ENCODE data around the gene GPR137B. TPM values are rescaled to one million over a fixed set of nuclear protein-coding genes. Genes with fewer than 3 reads are reported as not detected.

The GPR137B gene
- total and polyA plus RNA-seq, 5 donors, result 21.3 to 73.3 (median 26.3) TPM

- Histone ChIP-seq H3K27me3 (ENCODE audit: control insufficient read depth, insufficient read depth) (no peaks in the 10 kb centered on the region), H3K9me3 (ENCODE audit: control insufficient read depth, low read length) (no peaks in the 10 kb centered on the region), H3K4me3 (ENCODE audit: low read length) (no peak overlapping the region), H3K27ac (ENCODE audit: low read length) (no peak overlapping the region), H3K4me1 (ENCODE audit: control insufficient read depth, insufficient read depth, low read length) (no peaks in the 10 kb centered on the region)
- ATAC-seq (no peak), DNase-seq (no peak)
- 31% methylated on average over 7 of the region's 7 CpGs for WGBS
- intact Hi-C loops (cut with DNase I), result no loop called here
These were observed 39.3 kb upstream of the GPR137B start for GRCh38 chr1:236103059-236103458.

GRCh38 chr1:236103646-236104218, 38.6 kb upstream of the GPR137B start:
- intact Hi-C loops (cut with DNase I), result no loop called here
- Histone ChIP-seq H3K4me3 (ENCODE audit: low read length) (no peak overlapping the region), H3K4me1 (ENCODE audit: control insufficient read depth, insufficient read depth, low read length) (no peaks in the 10 kb centered on the region), H3K27ac (ENCODE audit: low read length) (no peak overlapping the region), H3K27me3 (ENCODE audit: control insufficient read depth, insufficient read depth) (no peaks in the 10 kb centered on the region), H3K9me3 (ENCODE audit: control insufficient read depth, low read length) (no peaks in the 10 kb centered on the region)
- 20% methylated on average over 13 of the region's 13 CpGs for WGBS
- DNase-seq, result peak in 1 of 3 donors; percentile 64
- peak in 1 of 2 donors; percentile 48 for ATAC-seq

DNA sequence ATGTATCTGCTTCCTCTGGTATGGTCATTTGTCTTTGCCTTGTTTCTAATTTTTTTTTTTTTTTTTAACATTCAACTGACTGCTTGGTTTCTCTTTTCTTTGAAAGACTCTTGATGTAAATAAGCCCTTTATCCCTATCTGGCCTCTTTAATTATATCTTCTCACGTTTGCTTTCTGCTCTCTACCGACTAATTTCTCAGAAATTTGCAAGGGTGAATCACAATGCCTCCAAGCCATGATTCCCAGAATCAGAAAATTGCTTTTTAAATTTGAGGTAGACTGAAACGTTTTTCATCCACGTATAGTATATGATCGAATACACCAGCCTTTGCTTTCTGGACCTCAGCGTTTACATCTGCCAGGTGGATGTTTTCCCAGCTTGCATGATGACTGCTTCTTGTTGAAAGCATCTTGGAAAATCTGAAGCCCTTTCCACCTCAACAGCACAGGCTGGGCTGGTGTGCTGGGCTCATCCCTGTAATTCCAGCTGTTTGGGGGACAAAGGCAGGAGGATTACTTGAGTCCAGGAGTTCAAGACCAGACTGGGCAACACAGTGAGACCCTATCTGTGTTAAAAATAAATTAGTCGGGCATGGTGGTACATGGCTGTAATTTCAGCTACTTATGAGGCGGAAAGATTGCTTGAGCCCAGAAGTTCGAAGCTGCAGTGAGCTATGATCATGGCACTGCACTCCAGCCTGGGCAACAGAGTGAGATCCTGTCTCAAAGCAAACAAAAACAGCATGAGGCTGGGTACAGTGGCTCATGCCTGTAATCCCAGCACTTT, 35.0 kb upstream of the GPR137B start:
- H3K27me3 ChIP-seq (ENCODE audit: control insufficient read depth, insufficient read depth), result no peaks in the 10 kb centered on the region
- 69% methylated on average over 9 of the region's 9 CpGs for WGBS
- ATAC-seq, result no peak
- DNase-seq, result no peak
- H3K9me3 ChIP-seq (ENCODE audit: control insufficient read depth, low read length), result no peaks in the 10 kb centered on the region
- H3K4me1 ChIP-seq (ENCODE audit: control insufficient read depth, insufficient read depth, low read length), result no peaks in the 10 kb centered on the region
- no peak overlapping the region for H3K27ac ChIP-seq (ENCODE audit: low read length)
- H3K4me3 ChIP-seq (ENCODE audit: low read length), result no peak overlapping the region
- intact Hi-C loops (cut with DNase I), result loop anchor here in 2 of 4 donors (5.0 kb wide), 2 partner anchors 380 to 385 kb away; no protein-coding TSS in a partner anchor

DNA sequence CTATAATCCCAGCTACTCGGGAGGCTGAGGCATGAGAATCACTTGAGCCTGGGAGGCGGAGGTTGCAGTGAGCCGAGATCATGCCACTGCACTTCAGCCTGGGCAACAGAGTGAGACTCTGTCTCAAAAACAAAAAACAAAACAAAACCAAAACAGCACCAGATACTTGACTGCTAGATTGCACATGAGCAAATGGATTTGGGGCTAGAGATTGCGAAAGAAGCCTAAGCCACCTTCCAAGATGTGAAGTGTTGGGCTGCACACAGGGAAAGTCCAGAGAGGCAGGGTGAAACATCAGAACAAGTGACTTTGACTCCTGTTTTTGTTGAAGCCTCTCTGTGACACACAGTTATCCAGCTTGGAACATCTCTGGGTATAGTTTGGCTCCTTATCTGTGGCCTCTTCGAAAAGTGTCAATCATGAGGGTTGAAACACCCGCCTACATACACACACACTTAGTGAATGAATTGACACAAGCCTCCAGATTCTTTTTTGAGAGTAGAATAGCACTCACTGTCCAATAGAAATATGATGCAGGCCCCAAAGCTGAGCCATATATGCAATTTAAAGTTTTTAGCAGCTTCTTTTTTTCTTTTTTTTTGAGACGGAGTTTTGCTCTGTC, 34.2 kb upstream of the GPR137B start:
- Histone ChIP-seq H3K9me3 (ENCODE audit: control insufficient read depth, low read length) (no peaks in the 10 kb centered on the region), H3K4me3 (ENCODE audit: low read length) (no peak overlapping the region), H3K4me1 (ENCODE audit: control insufficient read depth, insufficient read depth, low read length) (no peaks in the 10 kb centered on the region), H3K27ac (ENCODE audit: low read length) (no peak overlapping the region), H3K27me3 (ENCODE audit: control insufficient read depth, insufficient read depth) (no peaks in the 10 kb centered on the region)
- intact Hi-C loops (cut with DNase I), result loop anchor here in 3 of 4 donors (2.0 to 5.0 kb wide), 3 partner anchors 379 to 384 kb away; no protein-coding TSS in a partner anchor
- whole genome bisulfite sequencing, result 83% methylated on average over 7 of the region's 7 CpGs
- DNase-seq (no peak), ATAC-seq (no peak)

- ATAC-seq, result no peak
- Histone ChIP-seq H3K4me3 (ENCODE audit: low read length) (no peak overlapping the region), H3K9me3 (ENCODE audit: control insufficient read depth, low read length) (no peaks in the 10 kb centered on the region), H3K27ac (ENCODE audit: low read length) (no peak overlapping the region), H3K4me1 (ENCODE audit: control insufficient read depth, insufficient read depth, low read length) (no peaks in the 10 kb centered on the region), H3K27me3 (ENCODE audit: control insufficient read depth, insufficient read depth) (no peaks in the 10 kb centered on the region)
- intact Hi-C loops (cut with DNase I), result loop anchor here in 2 of 4 donors (5.0 to 10.0 kb wide), 2 partner anchors 175 to 382 kb away; partner anchors contain the start of gene ERO1B (in 1 of the 2)
- 78% methylated on average over 13 of the region's 13 CpGs for WGBS
- DNase-seq, result no peak
These were observed 32.2 kb upstream of the GPR137B start for GRCh38 chr1:236110137-236110536.

- ATAC-seq (no peak), DNase-seq (no peak)
- H3K4me1 ChIP-seq (ENCODE audit: control insufficient read depth, insufficient read depth, low read length), result no peaks in the 10 kb centered on the region
- 88% methylated on average over 17 of the region's 17 CpGs for WGBS
- no peaks in the 10 kb centered on the region for H3K27me3 ChIP-seq (ENCODE audit: control insufficient read depth, insufficient read depth)
- intact Hi-C loops (cut with DNase I), result loop anchor here in 2 of 4 donors (5.0 to 10.0 kb wide), 2 partner anchors 173 to 381 kb away; partner anchors contain the start of gene ERO1B (in 1 of the 2)
- H3K4me3 ChIP-seq (ENCODE audit: low read length), result no peak overlapping the region
- H3K9me3 ChIP-seq (ENCODE audit: control insufficient read depth, low read length), result no peaks in the 10 kb centered on the region
- no peak overlapping the region for H3K27ac ChIP-seq (ENCODE audit: low read length)
These were observed 30.6 kb upstream of the GPR137B start for GRCh38 chr1:236111527-236112331.

GRCh38 chr1:236112332-236112627, 30.1 kb upstream of the GPR137B start:
- no peak for ATAC-seq
- DNase-seq, result no peak
- Histone ChIP-seq H3K4me3 (ENCODE audit: low read length) (no peak overlapping the region), H3K9me3 (ENCODE audit: control insufficient read depth, low read length) (no peaks in the 10 kb centered on the region), H3K27me3 (ENCODE audit: control insufficient read depth, insufficient read depth) (no peaks in the 10 kb centered on the region), H3K4me1 (ENCODE audit: control insufficient read depth, insufficient read depth, low read length) (no peaks in the 10 kb centered on the region), H3K27ac (ENCODE audit: low read length) (no peak overlapping the region)
- intact Hi-C loops (cut with DNase I), result loop anchor here in 2 of 4 donors (5.0 to 10.0 kb wide), 2 partner anchors 173 to 380 kb away; partner anchors contain the start of gene ERO1B (in 1 of the 2)
- WGBS, result 84% methylated on average over 6 of the region's 6 CpGs

DNA sequence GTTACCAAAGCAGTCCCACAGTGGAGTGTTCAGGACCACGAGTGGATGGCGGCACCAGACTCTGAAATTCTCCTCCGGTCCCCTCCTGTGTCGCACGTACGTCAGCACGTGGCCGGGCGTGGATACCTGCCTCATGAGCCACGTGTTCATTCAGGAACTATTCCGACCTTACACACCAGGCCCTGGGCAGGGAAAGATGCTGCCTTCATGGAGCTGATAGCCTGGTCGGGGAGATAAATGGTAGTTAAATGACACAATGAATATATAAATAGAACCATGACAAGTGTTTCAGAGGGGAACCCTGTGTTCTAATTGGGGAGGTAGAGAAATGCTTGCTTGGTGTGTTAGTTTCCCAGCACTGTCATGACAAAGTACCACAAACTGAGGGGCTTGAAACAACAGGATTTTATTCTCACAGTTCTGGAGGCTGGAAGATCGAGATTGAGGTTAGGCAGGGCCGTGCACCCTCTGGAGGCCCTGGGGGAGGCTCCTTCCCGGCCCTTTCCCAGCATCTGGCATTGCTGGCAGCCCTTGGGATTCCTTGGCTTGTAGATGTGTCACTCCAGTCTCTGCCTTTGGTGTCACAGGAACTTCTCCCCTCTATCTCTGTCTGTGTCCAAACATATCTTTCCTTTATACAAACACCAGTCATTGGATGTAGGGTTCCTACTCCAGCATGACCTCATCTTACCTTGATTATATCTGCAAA, 28.9 kb upstream of the GPR137B start:
- Histone ChIP-seq H3K27me3 (ENCODE audit: control insufficient read depth, insufficient read depth) (no peaks in the 10 kb centered on the region), H3K9me3 (ENCODE audit: control insufficient read depth, low read length) (no peaks in the 10 kb centered on the region), H3K27ac (ENCODE audit: low read length) (peak overlapping the region; percentile 73), H3K4me3 (ENCODE audit: low read length) (no peak overlapping the region), H3K4me1 (ENCODE audit: control insufficient read depth, insufficient read depth, low read length) (no peaks in the 10 kb centered on the region)
- intact Hi-C loops (cut with DNase I), result loop anchor here in 2 of 4 donors (5.0 to 10.0 kb wide), 2 partner anchors 171 to 379 kb away; partner anchors contain the start of gene ERO1B (in 1 of the 2)
- ATAC-seq, result peak; percentile 58 to 61
- no peak for DNase-seq
- WGBS, result 63% methylated on average over 15 of the region's 15 CpGs

- DNase-seq (no peak), ATAC-seq (no peak)
- no peaks in the 10 kb centered on the region for H3K4me1 ChIP-seq (ENCODE audit: control insufficient read depth, insufficient read depth, low read length)
- intact Hi-C loops (cut with DNase I), result loop anchor here in 2 of 4 donors (5.0 to 10.0 kb wide), 2 partner anchors 171 to 378 kb away; partner anchors contain the start of gene ERO1B (in 1 of the 2)
- H3K4me3 ChIP-seq (ENCODE audit: low read length), result no peak overlapping the region
- 90% methylated on average over 5 of the region's 5 CpGs for WGBS
- no peak overlapping the region for H3K27ac ChIP-seq (ENCODE audit: low read length)
- no peaks in the 10 kb centered on the region for H3K9me3 ChIP-seq (ENCODE audit: control insufficient read depth, low read length)
- H3K27me3 ChIP-seq (ENCODE audit: control insufficient read depth, insufficient read depth), result no peaks in the 10 kb centered on the region
These were observed 28.1 kb upstream of the GPR137B start for GRCh38 chr1:236114076-236114747.

All from right cardiac atrium (tissue), 5 donors.